DOHH2 (cell line): ENCODE results near the gene SLC8A1.

Source experiments
- H3F3A ChIP-seq: fragments of 200-600 bp; sonication (generic), shearing (Covaris generic); 2 replicates; pipeline ENCODE4 v1.6.0; 2016; ENCODE audit warnings: antibody characterized with exemption, mild to moderate bottlenecking; ENCODE audit not compliant: control insufficient read depth, insufficient read depth
- H3K27ac ChIP-seq: fragments of 200-600 bp; sonication (generic); 2 replicates; pipeline ENCODE4 v1.5.1; 2014; ENCODE audit warnings: low read depth, mild to moderate bottlenecking, low read length, moderate library complexity
- H3K27me3 ChIP-seq: fragments of 200-600 bp; sonication (generic); 2 replicates; pipeline ENCODE4 v1.6.1; 2014; ENCODE audit warnings: mild to moderate bottlenecking, low read length, mixed read lengths; ENCODE audit not compliant: control insufficient read depth
- H3K36me3 ChIP-seq: fragments of 200-600 bp; sonication (generic); 2 replicates; pipeline ENCODE4 v1.6.1; 2014; ENCODE audit warnings: mild to moderate bottlenecking, low read length, moderate library complexity, mixed read lengths; ENCODE audit not compliant: control insufficient read depth
- H3K4me1 ChIP-seq: fragments of 200-600 bp; sonication (generic); 2 replicates; pipeline ENCODE4 v1.6.1; 2014; ENCODE audit warnings: mild to moderate bottlenecking, low read length, mixed read lengths; ENCODE audit not compliant: control insufficient read depth
- H3K4me2 ChIP-seq: fragments of 200-600 bp; sonication (generic); 2 replicates; pipeline ENCODE4 v1.6.0; 2014; ENCODE audit warnings: mild to moderate bottlenecking, low read length, moderate library complexity
- H3K4me3 ChIP-seq: fragments of 200-600 bp; sonication (generic); 2 replicates; pipeline ENCODE4 v1.5.1; 2014; ENCODE audit warnings: mild to moderate bottlenecking, low read length, mixed read lengths
- H3K79me2 ChIP-seq: fragments of 200-600 bp; sonication (generic); 2 replicates; pipeline ENCODE4 v1.6.1; 2014; ENCODE audit warnings: mild to moderate bottlenecking, low read length, mixed read lengths; ENCODE audit not compliant: control insufficient read depth
- H3K9me2 ChIP-seq: fragments of 200-600 bp; sonication (generic); replicated peaks from 2 replicates; pipeline ENCODE4 v1.6.1; 2014; ENCODE audit warnings: mild to moderate bottlenecking, low read length, mixed read lengths; ENCODE audit not compliant: control insufficient read depth
- H3K9me3 ChIP-seq: fragments of 200-600 bp; sonication (generic); 2 replicates; pipeline ENCODE4 v1.6.1; 2014; ENCODE audit warnings: antibody characterized with exemption, low read length, mixed read lengths; ENCODE audit not compliant: control insufficient read depth, insufficient read depth
- H4K20me1 ChIP-seq: fragments of 200-600 bp; sonication (generic); 2 replicates; pipeline ENCODE4 v1.6.0; 2014; ENCODE audit warnings: low read depth, mild to moderate bottlenecking, antibody characterized with exemption, low read length, moderate library complexity; ENCODE audit not compliant: control insufficient read depth, insufficient read depth
- CTCF ChIP-seq: fragments of 200-600 bp; sonication (generic); IDR thresholded peaks from one replicate; pipeline ENCODE4 v1.5.1; 2014; ENCODE audit warnings: antibody characterized with exemption, mild to moderate bottlenecking, low read depth, low read length; ENCODE audit not compliant: poor library complexity, severe bottlenecking
- EZH2phosphoT487 ChIP-seq: fragments of 200-600 bp; sonication (generic); IDR thresholded peaks from 2 replicates; pipeline ENCODE4 v1.6.1; 2017; ENCODE audit warnings: borderline replicate concordance, mild to moderate bottlenecking, antibody characterized with exemption, low read length, moderate library complexity, mixed read lengths

The SLC8A1 gene

GRCh38 chr2:40457366-40457765 is 5.5 kb upstream of the SLC8A1 start:
- peaks cover 34% of the 10 kb centered on the region for H3K4me1 ChIP-seq
- H3K4me2 ChIP-seq, result no peak overlapping the region
- H3K27me3 ChIP-seq, result no peaks in the 10 kb centered on the region
- H3K27ac ChIP-seq, result no peak overlapping the region
- no peaks in the 10 kb centered on the region for H4K20me1 ChIP-seq
- no peaks in the 10 kb centered on the region for H3K9me3 ChIP-seq
- H3K4me3 ChIP-seq, result no peak overlapping the region
- H3K9me2 ChIP-seq, result no peaks in the 10 kb centered on the region
- no peaks in the 10 kb centered on the region for H3K79me2 ChIP-seq
- TF ChIP-seq EZH2phosphoT487 (no peak), CTCF (no peak)
- 0 out of 2 replicates have a peak, but pooled peaks cover 3% of the 10 kb centered on the region for H3F3A ChIP-seq
- no peaks in the 10 kb centered on the region for H3K36me3 ChIP-seq

GRCh38 chr2:40456926-40457325 is 5.0 kb upstream of the SLC8A1 start:
- no peaks in the 10 kb centered on the region for H3K9me2 ChIP-seq
- H3K4me1 ChIP-seq, result peaks cover 36% of the 10 kb centered on the region
- H3K27ac ChIP-seq, result no peak overlapping the region
- H4K20me1 ChIP-seq, result no peaks in the 10 kb centered on the region
- H3K27me3 ChIP-seq, result no peaks in the 10 kb centered on the region
- no peak overlapping the region for H3K4me3 ChIP-seq
- H3K36me3 ChIP-seq, result no peaks in the 10 kb centered on the region
- H3K9me3 ChIP-seq, result no peaks in the 10 kb centered on the region
- H3K4me2 ChIP-seq, result no peak overlapping the region
- H3K79me2 ChIP-seq, result no peaks in the 10 kb centered on the region
- H3F3A ChIP-seq, result 0 out of 2 replicates have a peak, but pooled peaks cover 3% of the 10 kb centered on the region
- TF ChIP-seq CTCF, result no peak
- no peak for TF ChIP-seq EZH2phosphoT487

GRCh38 chr2:40455661-40456060 is 3.8 kb upstream of the SLC8A1 start:
- Histone ChIP-seq H3K36me3 (peaks cover 4% of the 10 kb centered on the region; the same call in 1 of the 2 replicates), H3K27ac (no peak overlapping the region), H3F3A (peaks cover 7% of the 10 kb centered on the region), H3K4me1 (peaks cover 36% of the 10 kb centered on the region), H4K20me1 (no peaks in the 10 kb centered on the region), H3K4me3 (no peak overlapping the region), H3K9me3 (no peaks in the 10 kb centered on the region), H3K27me3 (no peaks in the 10 kb centered on the region), H3K9me2 (no peaks in the 10 kb centered on the region), H3K79me2 (peaks cover 12% of the 10 kb centered on the region), H3K4me2 (peak overlapping the region; percentile 33; the same call in 1 of the 2 replicates)
- TF ChIP-seq CTCF (no peak), EZH2phosphoT487 (no peak)

- Histone ChIP-seq H3K36me3 (peaks cover 4% of the 10 kb centered on the region; the same call in 1 of the 2 replicates), H3F3A (peaks cover 18% of the 10 kb centered on the region), H3K9me2 (no peaks in the 10 kb centered on the region), H3K27ac (no peak overlapping the region), H3K4me3 (no peak overlapping the region), H3K27me3 (no peaks in the 10 kb centered on the region), H3K4me2 (no peak overlapping the region), H3K79me2 (peaks cover 25% of the 10 kb centered on the region), H4K20me1 (no peaks in the 10 kb centered on the region), H3K9me3 (no peaks in the 10 kb centered on the region), H3K4me1 (peaks cover 42% of the 10 kb centered on the region)
- no peak for TF ChIP-seq CTCF
- TF ChIP-seq EZH2phosphoT487, result no peak
Measured at GRCh38 chr2:40454321-40454720, 2.4 kb upstream of the SLC8A1 start.
